HUES64 (cell line): ENCODE data around the gene IRF3.

Source experiments
- H3K27ac ChIP-seq: 2 replicates; pipeline ENCODE4 v1.7.0; 2013; ENCODE audit warnings: low read depth, low read length, inconsistent platforms
- H3K27me3 ChIP-seq: 2 replicates; pipeline ENCODE4 v1.6.1; 2013; ENCODE audit warnings: mild to moderate bottlenecking, low read length; ENCODE audit not compliant: insufficient read depth
- H3K36me3 ChIP-seq: 2 replicates; pipeline ENCODE4 v1.6.1; 2013; ENCODE audit warnings: mild to moderate bottlenecking, low read length; ENCODE audit not compliant: insufficient read depth
- H3K4me1 ChIP-seq: 2 replicates; pipeline ENCODE4 v1.6.1; 2013; ENCODE audit warnings: mild to moderate bottlenecking, low read length, moderate library complexity; ENCODE audit not compliant: insufficient read depth
- H3K4me3 ChIP-seq: 2 replicates; pipeline ENCODE4 v1.5.1; 2013; ENCODE audit warnings: mild to moderate bottlenecking, low read length, moderate library complexity
- H3K9ac ChIP-seq: 2 replicates; pipeline ENCODE4 v1.6.1; 2013; ENCODE audit warnings: mild to moderate bottlenecking, low read depth, low read length
- H3K9me3 ChIP-seq: 2 replicates; pipeline ENCODE4 v1.6.1; 2013; ENCODE audit warnings: low read depth, low read length; ENCODE audit not compliant: insufficient read depth
- WGBS: fragments of 150-250, 120-280 bp; methylation state at CpG from one replicate; pipeline ENCODE4 v1.1.7; 2013; ENCODE audit warnings: missing lambda C conversion rate; 5-methylcytosine and 5-hydroxymethylcytosine counted together

IRF3 gene

GRCh38 chr19:49686503-49687088 is 20.9 kb upstream of the IRF3 start:
- H3K9me3 ChIP-seq, result no peaks in the 10 kb centered on the region
- no peak overlapping the region for H3K4me3 ChIP-seq
- WGBS, result 96% methylated on average over 25 of the region's 27 CpGs
- no peak overlapping the region for H3K27ac ChIP-seq
- no peak overlapping the region for H3K9ac ChIP-seq
- H3K4me1 ChIP-seq, result peaks cover 6% of the 10 kb centered on the region
- no peaks in the 10 kb centered on the region for H3K27me3 ChIP-seq
- H3K36me3 ChIP-seq, result peaks cover 65% of the 10 kb centered on the region

GRCh38 chr19:49685845-49686332 is 20.2 kb upstream of the IRF3 start:
- no peaks in the 10 kb centered on the region for H3K27me3 ChIP-seq
- H3K36me3 ChIP-seq, result peaks cover 71% of the 10 kb centered on the region
- H3K9me3 ChIP-seq, result no peaks in the 10 kb centered on the region
- 92% methylated on average over 23 of the region's 23 CpGs for WGBS
- no peak overlapping the region for H3K4me3 ChIP-seq
- peaks cover 6% of the 10 kb centered on the region for H3K4me1 ChIP-seq
- H3K27ac ChIP-seq, result no peak overlapping the region
- no peak overlapping the region for H3K9ac ChIP-seq

- Histone ChIP-seq H3K4me3 (no peak overlapping the region), H3K9me3 (no peaks in the 10 kb centered on the region), H3K36me3 (peaks cover 72% of the 10 kb centered on the region), H3K4me1 (peaks cover 5% of the 10 kb centered on the region), H3K27ac (no peak overlapping the region), H3K9ac (no peak overlapping the region), H3K27me3 (no peaks in the 10 kb centered on the region)
- 95% methylated on average over 13 of the region's 13 CpGs for WGBS
Measured at GRCh38 chr19:49684983-49685553, 19.4 kb upstream of the IRF3 start.

- H3K9me3 ChIP-seq, result no peaks in the 10 kb centered on the region
- no peak overlapping the region for H3K4me3 ChIP-seq
- H3K9ac ChIP-seq, result no peak overlapping the region
- H3K36me3 ChIP-seq, result peaks cover 72% of the 10 kb centered on the region
- H3K27me3 ChIP-seq, result no peaks in the 10 kb centered on the region
- no peak overlapping the region for H3K27ac ChIP-seq
- 93% methylated on average over 35 of the region's 35 CpGs for WGBS
- H3K4me1 ChIP-seq, result peaks cover 10% of the 10 kb centered on the region
Measured at GRCh38 chr19:49684251-49684982, 18.8 kb upstream of the IRF3 start.

GRCh38 chr19:49683814-49684250 is 18.2 kb upstream of the IRF3 start:
- H3K4me1 ChIP-seq, result peaks cover 10% of the 10 kb centered on the region
- H3K36me3 ChIP-seq, result peaks cover 71% of the 10 kb centered on the region
- H3K27me3 ChIP-seq, result no peaks in the 10 kb centered on the region
- H3K4me3 ChIP-seq, result no peak overlapping the region
- no peaks in the 10 kb centered on the region for H3K9me3 ChIP-seq
- 97% methylated on average over 18 of the region's 18 CpGs for WGBS
- no peak overlapping the region for H3K9ac ChIP-seq
- H3K27ac ChIP-seq, result no peak overlapping the region

GRCh38 chr19:49682274-49682673 is 16.6 kb upstream of the IRF3 start:
- peaks cover 59% of the 10 kb centered on the region for H3K36me3 ChIP-seq

GRCh38 chr19:49681830-49682229 is 16.2 kb upstream of the IRF3 start:
- peaks cover 57% of the 10 kb centered on the region for H3K36me3 ChIP-seq
- H3K9me3 ChIP-seq, result no peaks in the 10 kb centered on the region
- no peaks in the 10 kb centered on the region for H3K27me3 ChIP-seq
- H3K4me3 ChIP-seq, result no peak overlapping the region
- H3K27ac ChIP-seq, result no peak overlapping the region
- peaks cover 10% of the 10 kb centered on the region for H3K4me1 ChIP-seq
- no peak overlapping the region for H3K9ac ChIP-seq
- WGBS, result 96% methylated on average over 19 of the region's 19 CpGs

More at GRCh38 chr19:49682274-49682673, 16.6 kb upstream of the IRF3 start:
- H3K27ac ChIP-seq, result no peak overlapping the region
- no peak overlapping the region for H3K9ac ChIP-seq
- no peaks in the 10 kb centered on the region for H3K9me3 ChIP-seq
- H3K4me1 ChIP-seq, result peaks cover 10% of the 10 kb centered on the region
- H3K27me3 ChIP-seq, result no peaks in the 10 kb centered on the region
- 95% methylated on average over 8 of the region's 8 CpGs for WGBS
- H3K4me3 ChIP-seq, result no peak overlapping the region

- Histone ChIP-seq H3K27ac (peak overlapping the region; percentile 1; the same call in 1 of the 2 replicates), H3K9ac (no peak overlapping the region; the same call in 1 of the 2 replicates), H3K9me3 (no peaks in the 10 kb centered on the region), H3K27me3 (no peaks in the 10 kb centered on the region), H3K36me3 (peaks cover 48% of the 10 kb centered on the region), H3K4me1 (peaks cover 10% of the 10 kb centered on the region), H3K4me3 (0 out of 2 replicates have a peak overlapping the region, but pooled peaks have one; percentile 14)
- WGBS, result 41% methylated on average over 40 of the region's 40 CpGs
Measured at GRCh38 chr19:49680421-49681351, 15.0 kb upstream of the IRF3 start.

- 51% methylated on average over 10 of the region's 10 CpGs for WGBS
- Histone ChIP-seq H3K9ac (no peak overlapping the region; the same call in 1 of the 2 replicates), H3K27ac (peak overlapping the region; percentile 1; the same call in 1 of the 2 replicates)
Measured at GRCh38 chr19:49679771-49680413, 14.2 kb upstream of the IRF3 start.

More at GRCh38 chr19:49679771-49680413, 14.2 kb upstream of the IRF3 start:
- peak overlapping the region; percentile 29; the same call in 1 of the 2 replicates for H3K4me3 ChIP-seq
- H3K36me3 ChIP-seq, result peaks cover 40% of the 10 kb centered on the region
- H3K9me3 ChIP-seq, result no peaks in the 10 kb centered on the region
- H3K4me1 ChIP-seq, result peaks cover 10% of the 10 kb centered on the region
- no peaks in the 10 kb centered on the region for H3K27me3 ChIP-seq
